Measurements from ENCODE around the gene RNASE2.
"Not testable (repeated sequence)": the region's sequence is repeated elsewhere in the genome, so short reads cannot be mapped to it uniquely, and the experiment has no call there.

The RNASE2 gene

DNA sequence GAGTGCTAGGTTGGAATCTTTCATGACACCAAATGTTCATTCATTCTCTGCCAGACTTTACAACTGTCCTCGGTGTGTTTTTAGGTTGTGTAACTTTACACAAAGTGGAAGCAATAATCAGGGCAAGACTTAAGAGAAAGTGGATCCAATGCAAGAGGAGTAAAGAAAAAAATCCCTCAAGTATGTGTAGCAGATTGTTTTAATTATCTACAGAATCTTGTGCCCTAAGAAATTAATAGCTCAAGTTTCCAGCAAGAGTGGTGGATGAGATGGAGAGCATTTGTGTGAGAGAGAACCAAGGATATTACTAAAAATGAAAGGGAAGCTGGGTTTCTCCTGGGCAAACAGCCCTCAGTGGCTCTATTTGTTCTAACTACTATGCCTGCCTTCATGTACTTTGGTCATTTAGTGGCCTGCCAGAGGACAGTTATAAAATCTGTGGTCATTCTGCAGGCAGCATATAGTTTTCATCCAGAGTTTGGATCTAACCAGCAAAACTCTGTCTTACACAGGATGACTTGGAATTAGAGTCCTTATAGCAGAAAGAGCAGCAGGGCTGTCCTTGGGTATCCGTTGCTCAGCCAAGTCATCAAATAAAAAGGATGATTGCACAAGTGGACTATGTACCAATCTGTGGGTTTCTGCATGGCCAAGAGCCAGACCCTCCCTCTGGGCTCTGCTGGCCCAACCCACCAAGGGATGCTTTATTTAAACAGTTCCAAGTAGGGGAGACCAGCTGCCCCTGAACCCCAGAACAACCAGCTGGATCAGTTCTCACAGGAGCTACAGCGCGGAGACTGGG lies at the start of gene RNASE2:
RNASE2 (plus strand) TSS at position 752 of the 802 bp plus-strand sequence. CDS start 285 bp downstream, outside the sequence.
- not testable (repeated sequence) for DNase-seq

DNA sequence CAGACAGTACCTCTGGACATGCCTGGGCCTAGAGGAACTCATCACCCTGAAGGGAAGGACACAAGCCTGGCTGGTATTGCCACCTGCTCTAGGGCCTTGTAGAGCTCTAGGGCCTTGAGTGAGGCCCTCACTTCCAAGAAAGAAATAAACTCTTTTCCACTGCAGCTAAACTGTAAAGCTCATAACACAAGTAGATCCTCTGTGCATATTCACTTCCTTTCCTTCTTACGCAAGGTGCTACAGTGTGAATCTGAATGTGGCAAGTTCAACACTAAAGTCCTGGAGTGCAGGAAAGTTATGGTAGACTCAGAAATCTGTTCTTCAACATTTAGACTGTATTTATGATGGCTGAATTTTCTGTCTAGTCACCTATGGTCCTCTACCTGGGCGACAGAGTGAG lies 49.6 kb upstream of the RNASE2 start:
- DNase-seq: no peak

DNA sequence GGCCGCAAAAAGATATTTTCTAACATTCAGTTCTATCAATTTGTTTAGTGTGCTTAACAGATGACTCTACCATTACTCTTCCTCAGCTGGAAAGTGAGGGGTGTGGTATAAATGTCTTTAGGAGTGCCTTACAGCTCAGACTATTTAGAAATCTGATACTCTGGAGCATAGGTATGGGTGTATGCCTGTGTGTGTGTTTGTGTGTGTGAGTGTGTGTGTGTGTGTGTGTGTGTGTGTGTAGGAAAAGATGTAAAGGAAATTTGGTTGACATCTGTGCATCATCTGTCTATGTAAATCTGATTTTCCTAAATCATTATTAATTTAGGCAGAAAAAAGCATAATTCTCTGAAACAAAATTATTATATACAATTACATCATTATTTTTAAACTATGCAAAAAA lies 48.1 kb upstream of the RNASE2 start:
- no peak for DNase-seq

DNA sequence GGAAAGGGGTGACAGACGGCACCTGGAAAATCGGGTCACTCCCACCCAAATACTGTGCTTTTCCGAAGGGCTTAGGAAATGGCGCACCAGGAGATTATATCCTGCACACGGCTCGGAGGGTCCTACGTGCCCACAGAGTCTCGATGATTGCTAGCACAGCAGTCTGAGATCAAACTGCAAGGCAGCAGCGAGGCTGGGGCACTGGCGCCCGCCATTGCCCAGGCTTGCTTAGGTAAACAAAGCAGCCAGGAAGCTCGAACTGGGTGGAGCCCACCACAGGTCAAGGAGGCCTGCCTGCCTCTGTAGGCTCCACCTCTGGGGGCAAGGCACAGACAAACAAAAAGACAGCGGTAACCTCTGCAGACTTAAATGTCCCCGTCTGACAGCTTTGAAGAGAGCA lies 44.5 kb upstream of the RNASE2 start:
- DNase-seq: not testable (repeated sequence)

DNA sequence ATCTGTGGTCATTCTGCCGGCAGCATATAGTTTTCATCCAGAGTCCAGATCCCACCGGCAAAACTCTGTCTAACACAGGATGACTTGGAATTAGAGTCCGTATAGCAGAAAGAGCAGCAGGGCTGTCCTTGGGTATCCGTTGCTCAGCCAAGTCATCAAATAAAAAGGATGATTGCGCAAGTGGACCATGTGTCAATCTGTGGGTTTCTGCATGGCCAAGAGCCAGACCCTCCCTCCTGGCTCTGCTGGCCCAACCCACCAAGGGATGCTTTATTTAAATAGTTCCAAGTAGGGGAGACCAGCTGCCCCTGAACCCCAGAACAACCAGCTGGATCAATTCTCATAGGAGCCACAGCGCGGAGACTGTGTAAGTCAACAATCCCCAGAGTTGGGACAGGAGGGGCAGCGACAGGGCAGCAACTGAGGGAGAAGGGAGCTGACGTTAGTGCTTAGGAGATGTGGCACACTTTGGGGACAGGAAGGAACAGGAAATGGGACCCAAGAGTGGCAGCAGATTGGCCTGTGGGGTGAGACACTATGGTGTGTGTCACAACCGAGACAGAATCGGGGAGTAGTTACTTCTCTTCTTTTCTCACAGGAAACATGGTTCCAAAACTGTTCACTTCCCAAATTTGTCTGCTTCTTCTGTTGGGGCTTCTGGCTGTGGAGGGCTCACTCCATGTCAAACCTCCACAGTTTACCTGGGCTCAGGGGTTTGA lies 36.1 kb upstream of the RNASE2 start:
- not testable (repeated sequence) for DNase-seq

DNA sequence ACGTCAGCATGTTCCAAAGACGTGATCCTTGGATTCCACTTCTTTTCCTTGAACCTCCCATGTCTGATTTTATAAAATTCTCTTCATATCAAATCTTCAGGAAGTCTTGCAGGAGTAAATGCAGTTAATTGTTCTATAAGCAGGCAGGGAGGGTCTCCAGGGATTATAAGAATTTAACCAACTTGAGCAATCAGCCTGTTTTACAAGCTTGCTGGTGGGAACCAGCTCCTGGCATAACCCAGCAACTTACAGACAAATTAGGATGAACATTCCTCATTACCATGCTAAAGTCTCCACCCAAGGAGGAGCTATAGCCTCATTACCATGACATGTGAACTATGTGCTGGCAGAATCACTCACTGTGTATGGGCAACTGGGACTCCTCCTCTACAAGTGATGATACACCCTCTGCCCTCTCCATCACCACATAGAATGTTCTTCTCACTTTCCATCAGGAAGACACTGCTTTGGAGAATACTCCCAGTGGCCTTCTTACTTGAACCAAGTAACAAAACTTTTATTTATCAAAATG lies 31.5 kb upstream of the RNASE2 start:
- not testable (repeated sequence) for DNase-seq

DNA sequence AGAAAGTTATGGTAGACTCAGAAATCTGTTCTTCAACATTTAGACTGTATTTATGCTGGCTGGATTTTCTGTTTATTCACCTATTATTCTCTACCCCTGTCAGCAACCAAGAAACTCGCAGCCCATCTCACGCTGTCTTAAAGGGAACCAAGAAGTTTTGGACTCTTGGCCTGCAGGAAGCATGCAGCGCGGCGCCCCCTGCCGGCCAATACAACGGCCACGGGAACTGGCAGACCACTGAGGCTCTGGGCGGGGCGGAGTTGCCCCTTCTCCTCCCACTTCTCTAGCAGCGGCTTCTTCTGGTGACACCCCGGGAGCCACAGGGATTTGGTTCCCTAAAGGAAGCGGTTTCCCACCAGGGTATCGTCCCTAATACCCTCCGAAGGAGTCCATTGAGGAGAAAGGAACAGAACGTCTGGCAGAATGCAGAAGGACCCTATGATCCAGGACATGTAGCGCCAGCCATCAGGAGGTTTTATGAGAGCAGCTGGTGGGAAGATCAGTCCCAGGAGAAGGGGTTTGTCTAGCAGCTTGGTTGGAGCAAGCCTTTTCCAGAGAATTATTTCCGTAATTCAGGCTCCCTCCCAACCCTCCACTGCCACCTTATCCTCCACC lies 21.0 kb upstream of the RNASE2 start:
- no peak for DNase-seq

DNA sequence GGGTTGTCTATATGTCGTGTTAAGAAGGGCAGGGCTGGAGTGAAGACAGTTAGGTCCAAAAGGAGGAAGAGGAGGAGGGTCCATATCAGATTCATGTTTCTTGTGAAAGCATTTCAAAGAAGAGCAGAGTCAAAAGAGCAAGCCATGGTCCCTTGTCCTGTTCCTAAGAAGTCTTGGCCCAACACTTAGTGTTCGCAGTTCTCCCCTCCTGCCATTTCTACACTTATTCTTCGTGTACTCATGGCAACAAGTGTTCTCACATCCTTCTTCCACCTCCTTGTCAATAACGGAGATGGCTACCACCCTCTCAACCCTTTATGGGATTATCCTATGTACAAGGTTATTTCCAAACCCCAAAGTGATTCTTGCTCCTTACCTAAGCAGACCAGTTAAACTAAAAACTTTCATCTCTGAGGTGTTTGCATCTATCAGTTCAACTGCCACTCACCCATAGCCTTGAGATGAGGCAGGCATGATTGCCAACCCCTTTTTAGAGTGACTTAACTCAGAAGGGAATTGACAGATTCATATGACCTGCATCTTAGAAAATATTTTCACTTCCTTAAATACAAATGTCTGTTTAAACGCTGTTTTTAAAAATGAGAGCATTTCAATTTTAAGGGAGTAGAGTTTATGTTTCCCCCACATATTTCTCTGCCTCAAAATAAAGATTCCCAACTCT lies 19.8 kb upstream of the RNASE2 start:
- DNase-seq: no peak

DNA sequence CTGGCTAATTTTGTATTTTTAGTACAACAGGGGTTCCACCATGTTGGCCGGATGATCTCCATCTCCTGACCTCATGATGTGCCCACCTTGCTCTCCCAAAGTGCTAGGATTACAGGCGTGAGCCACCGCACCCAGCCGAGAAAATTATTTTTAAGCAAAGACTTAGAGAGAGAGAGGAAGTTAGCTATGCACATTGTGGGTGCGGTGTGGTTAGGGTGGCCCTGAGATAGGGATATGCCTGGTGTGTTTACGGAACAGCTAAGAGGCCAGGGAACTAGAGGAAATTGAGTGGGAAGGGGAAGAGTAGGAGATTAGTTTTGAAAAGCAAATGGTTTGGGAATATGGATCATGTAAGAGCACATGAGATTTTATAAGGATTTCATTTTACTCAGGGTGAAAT lies 10.1 kb upstream of the RNASE2 start:
- DNase-seq: not testable (repeated sequence)

DNA sequence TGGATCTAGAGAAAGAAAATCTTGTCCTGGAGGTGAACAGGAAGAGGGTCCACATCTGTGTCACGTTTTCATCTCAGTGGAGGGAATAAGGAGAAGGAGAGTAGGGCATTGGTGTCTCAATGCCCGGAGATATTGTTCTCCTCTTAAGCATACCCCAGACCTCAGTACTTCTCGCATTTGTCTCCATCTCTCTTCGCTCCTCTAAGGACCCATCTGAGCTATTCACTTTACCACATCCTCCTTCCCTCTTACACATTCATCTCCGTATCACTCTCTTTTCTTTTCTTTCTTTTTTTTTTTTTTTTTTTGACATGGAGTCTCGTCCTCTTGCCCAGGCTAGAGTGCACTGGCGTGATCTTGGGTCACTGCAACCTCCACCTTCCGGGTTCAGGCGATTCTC lies 8.6 kb upstream of the RNASE2 start:
- DNase-seq: not testable (repeated sequence)

DNA sequence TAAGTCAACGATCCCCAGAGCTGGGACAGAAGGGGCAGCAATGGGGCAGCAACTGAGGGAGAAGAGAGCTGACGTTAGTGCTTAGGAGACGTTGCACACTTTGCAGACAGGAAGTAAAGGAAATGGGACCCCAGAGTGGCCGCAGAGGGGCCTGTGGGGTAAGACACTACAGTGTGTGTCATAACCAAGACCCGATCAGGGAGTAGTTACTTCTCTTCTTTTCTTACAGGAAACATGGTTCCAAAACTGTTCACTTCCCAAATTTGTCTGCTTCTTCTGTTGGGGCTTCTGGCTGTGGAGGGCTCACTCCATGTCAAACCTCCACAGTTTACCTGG lies 219 bp downstream of the RNASE2 start:
- not testable (repeated sequence) for DNase-seq

DNA sequence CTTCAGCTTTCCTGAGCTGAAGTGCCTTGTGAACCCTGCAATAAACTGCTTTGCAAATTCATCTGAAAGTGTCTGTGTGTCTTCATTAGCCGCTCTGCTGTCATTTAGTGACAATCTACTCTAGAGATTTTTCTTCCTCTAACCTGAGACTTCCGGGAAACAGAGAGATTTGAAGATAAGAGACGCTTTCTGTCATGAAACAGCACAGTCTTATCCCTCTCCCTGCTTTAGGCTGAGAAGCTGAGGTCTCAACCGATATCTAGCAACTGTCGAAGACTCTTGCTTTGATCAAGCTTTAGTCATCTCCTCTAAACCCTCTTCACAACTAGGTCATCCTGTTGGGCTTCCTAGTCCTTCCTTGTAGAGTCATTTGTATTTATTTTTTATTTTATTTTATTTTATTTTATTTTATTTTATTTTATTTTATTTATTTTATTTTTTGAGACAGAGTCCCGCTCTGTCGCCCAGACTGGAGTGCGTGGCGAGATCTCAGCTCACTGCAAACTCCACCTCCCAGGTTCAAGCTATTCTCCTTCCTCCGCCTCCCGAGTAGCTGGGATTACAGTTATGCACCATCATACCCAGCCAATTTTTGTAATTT lies 1.2 kb downstream of the RNASE2 start:
- DNase-seq: no peak

DNA sequence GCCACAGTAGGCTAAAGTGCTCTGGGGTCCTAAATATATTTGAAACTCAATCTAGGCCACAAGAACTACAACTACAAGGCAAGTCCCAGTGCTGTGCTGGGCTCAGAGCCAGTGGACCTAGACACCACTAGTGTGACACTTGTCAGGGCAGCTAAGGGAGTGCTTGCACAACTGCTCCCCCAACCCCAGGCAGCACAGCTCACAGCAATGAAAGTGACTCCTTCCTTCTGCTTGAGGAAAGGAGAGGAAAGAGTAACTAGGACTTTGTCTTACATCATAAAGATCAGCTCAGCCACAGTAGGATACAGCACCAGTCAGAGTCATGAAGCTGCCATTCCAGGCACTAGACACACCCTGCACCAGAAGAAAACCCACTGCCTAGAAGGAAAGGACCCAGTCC lies 3.7 kb downstream of the RNASE2 start:
- DNase-seq: not testable (repeated sequence)

DNA sequence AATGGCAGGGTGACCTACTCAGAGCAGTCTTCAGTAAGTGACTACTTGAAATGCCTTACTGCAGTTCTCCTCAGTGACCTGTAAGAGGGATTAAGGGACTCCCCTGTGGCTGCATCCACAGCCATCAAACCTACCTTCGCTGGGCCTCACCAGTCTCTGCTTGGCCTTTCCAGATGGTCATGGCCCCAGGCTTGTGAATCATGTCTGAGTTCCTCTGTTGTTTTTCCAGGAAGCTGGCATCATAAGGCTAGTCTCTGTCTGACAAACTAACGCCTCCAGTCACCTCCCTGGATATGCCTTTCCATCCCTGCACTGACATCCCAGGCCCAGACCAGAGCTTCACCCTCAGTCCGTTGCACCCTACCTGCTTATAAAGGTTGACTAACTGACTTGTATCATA lies 14.0 kb downstream of the RNASE2 start:
- no peak for DNase-seq

DNA sequence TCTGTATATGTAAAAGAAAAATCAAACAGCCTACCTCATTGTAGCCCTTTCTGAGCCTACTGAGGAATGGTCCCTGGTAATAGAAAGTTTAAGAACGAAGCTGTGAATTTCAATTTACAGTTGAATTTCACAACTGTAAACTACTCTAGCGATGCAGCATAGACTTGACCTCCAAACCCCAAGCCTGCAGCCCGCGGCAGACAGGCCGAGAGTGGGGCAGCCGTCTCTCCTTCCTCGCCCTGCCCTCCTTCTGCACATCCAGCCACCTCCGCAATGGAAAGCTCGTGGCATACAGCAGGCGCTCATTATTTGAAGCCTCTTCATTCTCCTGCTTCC lies 15.3 kb downstream of the RNASE2 start:
- no peak for DNase-seq

DNA sequence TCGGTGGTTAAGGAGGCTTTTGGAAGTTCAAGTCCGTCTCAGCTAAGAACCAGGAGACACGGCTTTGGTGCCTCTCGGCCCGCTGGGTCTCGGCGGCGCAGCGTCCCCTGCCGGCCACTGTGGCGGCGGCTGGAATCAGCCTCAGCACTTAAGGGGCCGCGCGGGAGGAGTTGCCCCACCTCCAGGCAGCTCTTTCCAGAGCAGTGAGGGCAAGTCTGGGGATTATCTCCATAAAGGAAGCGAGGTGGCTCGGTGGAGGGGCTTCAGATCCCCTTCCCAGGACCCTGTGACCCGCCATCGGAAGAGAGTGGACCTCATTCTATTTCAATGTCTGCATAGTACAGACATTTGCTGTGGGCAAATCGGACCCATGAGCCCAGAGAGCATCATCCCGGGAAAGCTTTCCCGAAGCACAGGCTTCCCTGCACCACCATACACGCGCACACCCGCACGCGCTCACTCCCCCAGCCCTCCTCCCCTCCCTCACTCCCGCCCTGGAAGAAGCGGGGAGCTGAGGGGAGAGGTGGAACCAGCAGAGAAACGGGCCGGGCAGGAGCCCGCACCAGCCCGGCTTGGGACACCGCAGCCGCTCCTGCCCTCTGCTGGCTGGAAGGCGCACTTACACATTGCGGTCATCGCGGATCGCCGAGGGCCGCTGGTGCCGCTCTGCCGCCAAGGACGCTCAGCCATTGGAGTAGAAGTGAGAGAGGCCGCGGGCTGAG lies 15.9 kb downstream of the RNASE2 start:
- DNase-seq: no peak

DNA sequence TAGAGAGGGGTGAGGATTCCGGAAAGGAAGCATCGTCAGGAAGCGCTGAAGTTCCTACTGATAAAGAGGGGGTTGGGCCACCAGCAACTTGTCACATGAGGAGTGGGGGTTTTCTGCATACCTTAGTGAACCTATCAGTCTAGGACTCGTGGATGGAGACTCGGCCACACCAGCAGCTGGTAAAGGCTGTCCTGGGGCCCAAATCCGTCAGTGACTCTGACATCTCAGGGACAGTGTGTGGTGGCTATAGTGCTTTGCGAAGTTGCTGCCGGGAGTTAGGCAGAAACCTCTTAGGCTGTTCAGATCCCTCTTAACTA lies 16.4 kb downstream of the RNASE2 start:
- no peak for DNase-seq

DNA sequence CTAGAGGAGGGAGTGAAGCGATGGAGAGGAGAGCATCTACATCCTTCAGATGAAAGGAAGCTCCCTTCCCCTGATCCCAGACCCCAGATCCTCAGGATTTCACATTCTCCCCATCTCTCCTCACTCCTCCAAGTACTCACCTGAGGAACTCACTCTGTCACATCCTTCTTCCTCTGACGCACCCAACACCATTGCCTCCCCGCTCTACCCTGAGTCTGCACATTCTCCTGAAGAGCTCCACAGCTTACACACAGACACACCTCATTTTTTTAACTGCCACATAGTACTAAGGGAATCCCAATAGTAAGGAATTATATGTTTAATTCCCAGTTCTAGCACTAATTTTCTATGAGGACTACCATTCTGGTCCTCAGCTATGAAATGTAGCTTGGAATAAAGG lies 18.2 kb downstream of the RNASE2 start:
- no peak for DNase-seq

DNA sequence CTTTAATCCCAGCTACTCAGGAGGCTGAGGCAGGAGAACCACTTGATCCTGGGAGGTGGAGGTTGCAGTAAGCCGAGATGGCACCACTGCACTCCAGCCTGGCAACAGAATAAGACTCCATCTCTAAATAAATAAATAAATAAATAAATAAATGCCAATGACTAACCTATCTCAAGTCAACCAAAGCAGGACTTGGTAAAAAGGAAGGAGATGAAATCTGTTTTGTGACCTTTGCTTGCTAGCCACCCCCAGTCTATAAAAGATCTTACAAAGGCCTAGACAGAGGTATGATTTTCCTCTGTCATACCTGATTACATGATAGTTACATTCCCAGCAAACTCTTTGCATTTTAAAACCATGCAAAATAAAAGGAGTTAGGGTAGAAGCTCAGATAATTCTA lies 21.0 kb downstream of the RNASE2 start:
- no peak for DNase-seq

DNA sequence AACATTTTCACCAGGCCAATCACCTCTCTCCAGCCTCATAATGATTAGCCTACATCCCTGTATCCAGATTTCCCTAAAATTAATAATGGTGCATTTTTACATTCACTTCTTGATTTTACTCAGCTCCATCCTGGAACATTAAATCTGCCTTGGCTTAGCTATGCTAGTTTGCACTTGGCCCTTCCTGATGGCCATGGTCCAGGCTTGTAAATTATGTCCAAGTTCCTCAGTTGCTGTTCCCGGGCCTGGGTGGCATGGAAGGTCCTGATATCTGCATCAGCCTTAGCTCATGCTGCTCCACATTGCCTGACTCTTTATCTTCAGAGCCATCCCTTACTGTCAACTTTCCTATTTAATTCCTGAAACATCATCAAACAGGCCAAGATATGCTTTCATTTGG lies 23.4 kb downstream of the RNASE2 start:
- no peak for DNase-seq

DNA sequence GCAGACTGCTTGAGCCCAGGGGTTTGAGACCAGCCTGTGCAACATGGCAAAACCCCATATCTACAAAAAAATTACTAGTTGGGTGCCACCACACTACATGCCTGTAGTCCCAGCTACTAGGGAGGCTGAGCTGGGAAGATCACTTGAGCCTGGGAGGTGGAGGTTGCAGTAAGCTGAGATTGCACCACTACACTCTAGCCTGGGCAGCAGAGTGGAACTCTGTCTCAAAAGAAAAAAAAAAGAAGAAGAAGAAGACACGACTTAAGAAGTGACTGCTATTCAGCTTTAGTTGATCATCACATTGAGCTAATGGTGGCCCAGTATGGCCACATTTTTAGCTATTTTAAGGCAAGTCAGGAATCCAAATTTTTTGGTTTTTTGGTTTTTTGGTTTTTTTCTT lies 25.6 kb downstream of the RNASE2 start:
- DNase-seq: no peak

DNA sequence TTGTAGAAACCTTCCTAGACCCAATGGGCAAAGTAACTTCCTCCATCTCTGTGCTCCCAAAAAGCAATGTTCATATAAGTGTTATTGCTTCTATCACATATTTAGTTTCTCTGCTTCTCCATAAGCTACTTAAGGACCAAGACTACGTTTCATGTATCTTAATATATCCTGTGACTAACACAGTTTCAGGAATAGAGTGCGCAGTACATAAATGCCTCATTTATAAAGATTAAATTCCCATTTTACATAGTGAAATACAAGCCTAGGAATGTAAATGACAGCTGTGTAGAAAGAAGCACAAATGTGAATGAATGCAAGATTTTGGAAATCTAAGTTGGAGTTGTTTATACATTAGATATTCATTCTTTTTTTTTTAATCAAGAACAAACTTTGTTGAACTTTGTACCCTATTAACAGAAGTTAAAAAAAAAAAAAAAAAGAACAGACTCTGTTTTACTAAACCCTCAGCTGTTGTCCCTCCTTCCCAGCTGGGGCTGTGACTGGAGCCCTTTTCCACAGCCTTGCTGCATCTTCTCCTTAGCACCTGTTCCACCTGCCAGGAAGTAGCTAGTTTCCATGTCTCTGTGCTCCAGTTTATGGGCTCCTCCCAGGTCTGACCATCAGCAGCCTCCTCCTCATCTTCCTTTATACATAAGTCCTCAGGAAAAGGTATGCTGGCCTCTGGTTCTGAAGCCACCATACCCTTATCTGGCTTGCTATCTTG lies 27.5 kb downstream of the RNASE2 start:
- no peak for DNase-seq
